SK-N-MC (cell line): Measurements from ENCODE around the gene TM6SF1.

Source experiments
- DNase-seq: peaks from one replicate; pipeline ENCODE4 v3.0.0-alpha.2; 2011; ENCODE audit warnings: low read depth, low spot score
- H3K27ac ChIP-seq: fragments of 200-600 bp; sonication (generic); 2 replicates; pipeline ENCODE4 v1.5.1; 2016; ENCODE audit warnings: mixed run types
- H3K36me3 ChIP-seq: fragments of 200-600 bp; sonication (generic); 2 replicates; pipeline ENCODE4 v1.6.1; 2017; ENCODE audit warnings: antibody characterized with exemption, low read length, mixed read lengths; ENCODE audit not compliant: insufficient read depth
- H3K4me3 ChIP-seq: fragments of 200-600 bp; sonication (generic); 2 replicates; pipeline ENCODE4 v1.5.1; 2016
- H3K9ac ChIP-seq: fragments of 200-600 bp; sonication (generic); 2 replicates; pipeline ENCODE4 v1.8.0; 2017; ENCODE audit warnings: mixed run types, mixed read lengths; ENCODE audit not compliant: insufficient read length
- H3K9me3 ChIP-seq: fragments of 200-600 bp; sonication (generic); 2 replicates; pipeline ENCODE4 v1.6.1; 2017; ENCODE audit warnings: low read depth, mild to moderate bottlenecking, antibody characterized with exemption, low read length, moderate library complexity, mixed read lengths
- EZH2 ChIP-seq: fragments of 200-600 bp; sonication (generic); IDR thresholded peaks from one replicate; pipeline ENCODE4 v1.6.1; 2017; ENCODE audit warnings: antibody characterized with exemption
- FOXP2 ChIP-seq: optimal IDR thresholded peaks from 2 replicates; pipeline ENCODE3; 2011; ENCODE audit warnings: mild to moderate bottlenecking, moderate library complexity; ENCODE audit not compliant: insufficient read depth; ENCODE audit errors: extremely low read length, control extremely low read depth
- POLR2AphosphoS5 ChIP-seq: IDR thresholded peaks from 2 replicates; pipeline ENCODE4 v1.6.1; 2012; ENCODE audit warnings: mild to moderate bottlenecking, low read depth, low read length, borderline replicate concordance

Gene TM6SF1

DNA sequence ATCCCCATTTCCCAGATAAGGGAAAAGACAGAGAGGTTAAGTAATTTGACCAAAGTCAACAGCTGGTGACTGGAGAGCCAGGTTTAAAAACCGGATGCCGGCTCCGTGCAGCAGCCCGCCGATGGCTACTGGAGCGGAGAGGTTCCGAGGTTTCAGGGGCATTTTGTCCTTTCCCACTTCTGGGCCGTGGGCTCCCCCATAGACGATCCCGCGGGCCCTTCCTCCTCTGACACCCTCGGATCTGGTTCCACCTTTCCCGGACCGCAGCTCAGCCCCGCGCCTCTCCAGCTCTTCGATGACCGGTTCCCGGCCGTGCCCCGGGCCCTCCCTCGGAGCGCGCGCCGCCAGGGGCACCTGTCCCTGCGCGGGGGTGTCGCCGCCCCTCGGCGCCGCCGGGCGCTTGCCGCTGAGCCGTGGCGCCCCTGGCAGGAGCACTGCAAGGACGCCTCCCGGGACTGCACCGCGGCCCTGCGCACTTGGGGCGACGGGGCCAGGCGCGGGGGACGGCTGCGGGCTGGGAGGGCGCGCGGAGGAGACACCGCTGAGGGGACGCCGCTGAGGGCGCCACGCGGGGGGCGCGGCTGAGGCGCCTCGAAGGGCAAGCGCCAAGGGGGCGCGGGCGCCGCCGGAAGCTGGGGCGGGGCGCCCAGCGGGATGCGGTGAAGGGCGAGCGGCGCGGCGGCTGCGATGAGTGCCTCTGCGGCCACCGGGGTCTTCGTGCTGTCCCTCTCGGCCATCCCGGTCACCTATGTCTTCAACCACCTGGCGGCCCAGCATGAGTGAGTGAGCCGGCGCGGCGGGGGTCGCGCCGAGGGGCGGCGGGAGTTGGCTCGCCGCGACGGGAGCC, at the start of gene TM6SF1:
Gene TM6SF1 (plus strand): TSS at position 652 of the 847 bp plus-strand sequence. CDS start 36 bp downstream, at position 688.
- H3K9me3 ChIP-seq: no peaks in the 10 kb centered on the region
- H3K36me3 ChIP-seq: no peaks in the 10 kb centered on the region
- DNase-seq: no peak
- peak within 1 kb of the TSS; percentile 55 for H3K9ac ChIP-seq
- H3K27ac ChIP-seq: no peak within 1 kb of the TSS
- peak within 1 kb of the TSS; percentile 76 for H3K4me3 ChIP-seq
- TF ChIP-seq EZH2: no peak
- no peak for TF ChIP-seq POLR2AphosphoS5
- no peak for TF ChIP-seq FOXP2

DNA sequence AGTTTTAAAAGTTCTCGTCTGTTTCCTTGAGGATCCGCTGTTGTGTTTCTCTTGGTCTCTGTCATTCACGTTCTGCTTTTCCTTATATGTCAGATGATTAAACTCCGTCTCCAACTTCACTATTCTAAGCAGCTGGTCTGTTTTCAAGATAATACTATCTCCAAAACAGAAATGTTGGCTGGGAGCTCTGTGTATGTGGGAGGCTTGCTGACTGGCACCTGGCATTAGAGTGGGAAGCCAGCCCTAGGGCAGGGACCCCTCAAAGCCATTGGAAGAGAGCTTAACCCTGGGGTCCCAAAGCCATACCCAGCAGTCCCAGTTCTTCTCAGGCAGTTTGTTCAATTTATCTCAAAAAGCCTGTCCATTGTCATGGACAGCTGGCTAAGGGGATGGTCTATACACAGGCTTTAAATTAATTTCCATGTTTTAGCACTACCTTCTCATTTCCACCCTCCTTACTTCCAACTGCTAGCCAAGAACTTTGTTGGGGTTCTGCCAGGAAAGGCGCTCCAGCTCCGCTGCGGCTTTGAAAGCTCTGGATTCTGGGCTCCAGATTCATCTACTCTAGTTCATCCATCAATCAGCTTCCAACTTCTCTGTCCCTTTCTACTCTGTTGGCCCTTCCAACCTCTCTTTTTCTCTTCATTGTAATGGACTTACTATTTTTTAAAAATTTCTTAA, 49.6 kb upstream of the TM6SF1 start:
- H3K4me3 ChIP-seq: no peak overlapping the region
- peak overlapping the region; percentile 63; the same call in 1 of the 2 replicates for H3K27ac ChIP-seq
- TF ChIP-seq FOXP2 (no peak), POLR2AphosphoS5 (no peak), EZH2 (no peak)
- peaks cover 30% of the 10 kb centered on the region for H3K36me3 ChIP-seq
- no peaks in the 10 kb centered on the region for H3K9me3 ChIP-seq
- no peak for DNase-seq
- H3K9ac ChIP-seq: no peak overlapping the region

GRCh38 chr15:83061680-83062079, 45.8 kb upstream of the TM6SF1 start:
- Histone ChIP-seq H3K9ac (no peak overlapping the region), H3K4me3 (peak overlapping the region; percentile 55), H3K27ac (peak overlapping the region; percentile 69), H3K9me3 (no peaks in the 10 kb centered on the region), H3K36me3 (0 out of 2 replicates have a peak, but pooled peaks cover 3% of the 10 kb centered on the region)
- TF ChIP-seq EZH2 (no peak), POLR2AphosphoS5 (peak; percentile 51; the same call in 1 of the 2 replicates)
- DNase-seq: peak; percentile 92

GRCh38 chr15:83062768-83063180, 44.7 kb upstream of the TM6SF1 start:
- Histone ChIP-seq H3K27ac (no peak overlapping the region), H3K9me3 (no peaks in the 10 kb centered on the region), H3K36me3 (no peaks in the 10 kb centered on the region), H3K4me3 (peak overlapping the region; percentile 55; the same call in 1 of the 2 replicates), H3K9ac (no peak overlapping the region)
- TF ChIP-seq EZH2 (no peak), POLR2AphosphoS5 (no peak), FOXP2 (no peak)
- DNase-seq: no peak

DNA sequence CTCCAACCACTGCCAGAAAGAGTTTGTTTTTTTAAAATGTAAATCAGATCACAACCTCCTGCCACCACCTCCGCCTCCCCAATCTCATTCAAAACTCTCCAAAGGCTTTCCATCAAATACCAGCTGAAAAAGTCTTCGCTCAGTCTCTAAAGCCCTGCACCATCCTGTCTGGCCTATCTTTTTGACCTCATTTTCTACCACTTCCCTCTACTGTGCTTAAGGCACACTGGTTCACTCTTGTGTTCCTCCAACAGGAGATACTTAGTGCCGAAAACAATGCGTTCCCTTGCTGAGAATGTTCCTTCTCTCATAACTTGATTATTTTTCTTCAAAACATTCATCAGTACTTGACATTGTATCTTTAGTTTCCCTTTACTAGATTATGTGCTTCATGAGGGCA, 43.9 kb upstream of the TM6SF1 start:
- Histone ChIP-seq H3K9ac (no peak overlapping the region), H3K36me3 (no peaks in the 10 kb centered on the region), H3K9me3 (no peaks in the 10 kb centered on the region), H3K4me3 (no peak overlapping the region), H3K27ac (no peak overlapping the region)
- DNase-seq: no peak
- TF ChIP-seq POLR2AphosphoS5 (no peak), FOXP2 (no peak), EZH2 (no peak)

- no peaks in the 10 kb centered on the region for H3K9me3 ChIP-seq
- DNase-seq: no peak
- no peak for TF ChIP-seq FOXP2
- no peak for TF ChIP-seq POLR2AphosphoS5
- TF ChIP-seq EZH2: no peak
- H3K27ac ChIP-seq: no peak overlapping the region
- H3K9ac ChIP-seq: no peak overlapping the region
- H3K36me3 ChIP-seq: no peaks in the 10 kb centered on the region
- H3K4me3 ChIP-seq: peak overlapping the region; percentile 95
Measured at GRCh38 chr15:83064859-83065258, 42.6 kb upstream of the TM6SF1 start.

DNA sequence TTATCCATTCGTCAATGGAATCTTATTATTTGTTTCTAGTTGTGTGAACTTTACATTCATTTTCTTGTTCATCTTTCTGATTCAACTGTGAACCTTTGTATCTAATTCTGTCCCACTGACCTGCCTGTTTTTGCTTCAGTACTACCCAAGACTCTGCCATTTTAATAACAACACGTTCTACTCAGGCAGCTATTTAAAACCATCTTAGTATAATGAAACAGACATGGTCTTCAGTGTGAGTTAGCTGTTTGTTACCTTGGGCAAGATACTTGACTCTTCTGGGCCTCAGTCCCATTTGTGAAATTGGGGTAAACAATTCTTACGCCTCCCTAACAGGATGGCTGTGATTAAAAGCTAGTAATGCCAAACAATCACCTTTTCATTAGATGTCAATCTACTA, 42.0 kb upstream of the TM6SF1 start:
- no peak for DNase-seq
- Histone ChIP-seq H3K4me3 (peak overlapping the region; percentile 95), H3K9me3 (no peaks in the 10 kb centered on the region), H3K9ac (peak overlapping the region; percentile 89), H3K27ac (no peak overlapping the region), H3K36me3 (no peaks in the 10 kb centered on the region)
- TF ChIP-seq POLR2AphosphoS5: no peak
- TF ChIP-seq EZH2: no peak
- no peak for TF ChIP-seq FOXP2

- TF ChIP-seq EZH2 (no peak), FOXP2 (no peak), POLR2AphosphoS5 (no peak)
- no peak for DNase-seq
Measured at GRCh38 chr15:83066034-83066733, 41.3 kb upstream of the TM6SF1 start.

More at GRCh38 chr15:83066034-83066733, 41.3 kb upstream of the TM6SF1 start:
- H3K36me3 ChIP-seq: no peaks in the 10 kb centered on the region
- H3K27ac ChIP-seq: peak overlapping the region; percentile 84
- no peaks in the 10 kb centered on the region for H3K9me3 ChIP-seq
- H3K9ac ChIP-seq: peak overlapping the region; percentile 89
- peak overlapping the region; percentile 95 for H3K4me3 ChIP-seq
